Measurements from ENCODE around the gene MOB3B.

The MOB3B gene

GRCh38 chr9:27447031-27447683 is 82.5 kb downstream of the MOB3B start:
- DNase-seq (ENCODE audit: low spot score), result no peak

- no peak for DNase-seq (ENCODE audit: low spot score)
Observed at GRCh38 chr9:27445688-27446087, 83.9 kb downstream of the MOB3B start.

DNA sequence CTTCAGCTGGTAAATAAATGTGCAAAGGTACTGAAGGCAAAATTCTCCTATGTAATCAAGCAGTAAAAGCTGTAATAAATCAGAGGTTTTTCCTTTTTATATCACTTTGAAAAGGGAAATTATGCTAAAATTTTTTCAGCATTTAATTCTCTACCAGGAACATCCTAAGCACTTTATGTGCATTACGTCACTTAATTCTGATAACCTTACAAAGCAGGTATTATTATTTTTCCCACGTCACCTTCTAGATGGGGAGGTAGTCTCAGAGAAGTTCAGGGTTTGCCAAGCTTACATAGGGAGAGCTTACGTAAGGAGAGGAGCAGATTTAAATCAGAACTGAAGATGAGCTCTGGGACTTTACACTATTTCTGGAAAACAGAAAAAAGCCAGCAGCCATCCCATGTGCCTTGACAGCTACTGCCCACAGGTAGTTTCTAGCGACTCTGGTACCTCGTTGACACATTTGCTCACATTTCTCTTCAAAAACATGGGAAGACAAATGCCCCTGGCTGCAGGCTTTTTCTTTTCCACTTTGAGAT is 84.5 kb downstream of the MOB3B start:
- no peak for DNase-seq (ENCODE audit: low spot score)

DNA sequence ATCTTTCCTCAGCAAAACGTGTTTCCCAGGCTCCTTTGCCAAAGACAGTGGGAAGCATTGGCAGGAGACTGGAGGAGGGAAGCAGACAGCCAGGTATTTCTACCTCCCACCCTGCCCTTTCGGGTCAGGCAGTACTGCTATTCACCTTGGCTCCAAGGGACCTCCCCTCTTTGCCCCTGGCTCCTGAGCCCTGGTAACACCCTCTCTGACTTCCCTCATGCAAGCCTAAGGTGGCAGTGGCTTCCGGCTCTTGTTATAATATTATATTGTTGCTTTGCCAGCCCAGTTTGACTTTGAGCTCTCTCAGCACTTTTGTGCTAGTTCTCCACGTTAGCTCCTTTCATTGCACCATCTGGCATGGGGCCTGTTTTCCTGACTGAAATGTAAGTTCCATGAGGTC is 87.2 kb downstream of the MOB3B start:
- no peak for DNase-seq (ENCODE audit: low spot score)

DNA sequence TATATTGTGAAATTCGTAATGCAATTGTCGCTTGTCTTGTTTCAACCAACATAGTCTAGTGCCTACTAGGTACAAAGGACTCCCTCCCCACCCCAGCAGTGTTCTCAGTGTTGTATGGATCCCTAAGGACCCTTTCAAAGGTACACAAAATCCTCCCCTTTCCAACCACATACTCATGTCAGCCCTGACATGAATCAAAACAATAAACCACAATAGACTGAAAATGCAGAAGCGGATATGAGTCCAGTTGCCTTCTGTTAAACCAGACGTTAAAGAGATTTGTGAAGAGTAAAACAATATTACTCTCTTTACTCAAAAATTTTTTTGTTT is 87.9 kb downstream of the MOB3B start:
- DNase-seq (ENCODE audit: low spot score), result no peak

- DNase-seq (ENCODE audit: low spot score), result no peak
Observed at GRCh38 chr9:27440888-27441740, 88.5 kb downstream of the MOB3B start.

DNA sequence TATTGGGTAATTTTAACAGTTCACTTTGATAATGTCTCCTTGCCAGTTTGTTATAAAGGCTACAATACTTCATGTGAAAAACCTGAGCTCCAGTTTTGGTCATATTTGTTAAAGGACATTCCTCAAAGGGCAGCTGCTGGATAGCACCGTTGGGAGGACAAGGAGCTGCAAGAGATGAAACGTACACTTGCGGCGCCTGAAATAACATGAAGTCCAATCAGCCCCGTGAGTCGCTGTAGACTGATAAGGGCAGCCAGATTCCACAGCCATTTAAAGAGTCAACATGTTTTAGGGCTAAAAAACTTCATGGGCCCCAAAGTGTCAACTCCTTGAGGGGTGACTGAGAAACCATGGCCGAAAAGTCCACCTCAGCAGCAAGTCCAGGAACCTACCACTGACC is 91.1 kb downstream of the MOB3B start:
- DNase-seq (ENCODE audit: low spot score), result no peak

DNA sequence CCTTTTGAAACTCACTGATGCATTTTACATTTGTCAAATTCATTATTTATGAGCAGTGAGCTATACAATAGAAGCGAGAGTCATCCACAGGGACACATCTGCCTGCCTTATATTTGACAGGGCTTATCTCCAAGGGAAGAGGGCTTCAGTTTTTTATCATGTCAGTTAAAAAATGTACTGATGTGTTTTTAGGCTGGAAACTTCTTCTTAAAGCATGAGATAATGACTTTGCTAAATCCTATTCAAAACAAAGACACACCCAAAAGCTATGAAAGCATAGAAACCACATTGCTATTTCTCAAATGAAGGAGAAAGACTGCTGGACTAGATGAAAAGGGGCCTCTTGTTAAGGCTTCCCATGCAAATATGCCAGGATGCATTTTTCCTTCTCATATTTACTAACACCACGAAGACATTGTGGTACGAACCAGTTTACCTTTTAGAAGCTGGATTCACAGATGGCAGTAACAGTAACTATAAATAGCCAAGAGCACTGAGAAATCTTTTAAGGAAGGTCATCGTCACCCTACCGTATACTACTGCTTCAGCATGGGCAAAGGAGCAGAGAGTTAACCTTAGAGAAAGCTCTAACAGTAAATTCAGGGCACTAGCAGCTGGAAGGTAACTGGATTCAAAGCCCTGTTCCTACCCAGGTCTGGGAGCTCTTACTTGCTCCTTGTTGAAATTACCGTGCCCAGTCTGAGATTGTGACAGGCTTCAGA is 91.8 kb downstream of the MOB3B start:
- no peak for DNase-seq (ENCODE audit: low spot score)

DNA sequence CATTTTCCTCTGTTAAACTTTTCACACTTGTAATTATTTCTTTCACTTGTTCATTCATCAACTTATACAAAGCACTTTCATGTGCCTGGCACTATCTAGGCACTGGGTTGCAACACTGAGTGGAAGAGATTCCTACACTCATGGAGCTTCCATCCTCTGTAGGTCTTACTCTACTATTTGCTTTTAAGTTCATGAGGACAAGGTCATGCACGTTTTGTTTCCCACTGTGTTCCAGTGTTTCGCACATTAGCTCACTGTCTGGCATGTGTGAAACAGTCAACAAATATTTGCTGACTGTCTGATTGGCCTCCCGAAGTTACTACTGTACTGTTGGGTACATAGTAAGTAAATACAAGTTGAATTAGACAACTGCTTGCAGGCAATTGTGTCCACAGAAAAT is 93.4 kb downstream of the MOB3B start:
- no peak for DNase-seq (ENCODE audit: low spot score)

DNA sequence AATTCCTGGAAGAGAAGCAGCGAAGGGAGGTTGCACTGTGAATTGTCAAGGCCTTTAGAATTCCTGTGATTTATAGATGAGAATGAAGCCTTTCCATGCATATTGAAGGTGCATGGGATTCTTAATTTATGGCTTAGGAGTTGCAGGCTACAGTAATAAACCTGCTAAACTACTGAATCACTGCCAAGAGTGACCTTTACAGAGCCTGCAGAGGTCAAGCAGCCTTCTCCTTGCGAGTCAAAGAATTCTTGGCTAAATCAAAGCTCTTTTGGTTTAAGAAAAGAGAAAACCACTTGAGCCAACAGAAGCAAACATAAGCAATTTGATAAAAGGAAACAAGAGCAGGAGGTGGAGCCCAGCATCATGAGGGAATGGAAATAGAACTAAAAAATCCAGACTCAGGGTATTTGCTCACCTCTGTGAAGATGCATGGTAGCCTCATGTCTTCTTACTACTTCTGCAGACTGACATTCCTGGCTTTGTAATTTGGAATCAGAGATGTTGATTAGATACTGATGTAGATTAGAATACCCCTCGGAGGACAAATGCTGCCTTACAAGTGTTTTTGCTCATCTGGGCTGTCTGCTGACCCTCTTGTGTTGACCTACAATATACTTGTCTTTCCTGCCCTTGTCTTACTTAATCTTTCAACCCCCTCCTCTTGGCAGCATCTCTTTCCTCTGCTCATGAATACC is 95.8 kb downstream of the MOB3B start:
- DNase-seq (ENCODE audit: low spot score), result no peak

DNA sequence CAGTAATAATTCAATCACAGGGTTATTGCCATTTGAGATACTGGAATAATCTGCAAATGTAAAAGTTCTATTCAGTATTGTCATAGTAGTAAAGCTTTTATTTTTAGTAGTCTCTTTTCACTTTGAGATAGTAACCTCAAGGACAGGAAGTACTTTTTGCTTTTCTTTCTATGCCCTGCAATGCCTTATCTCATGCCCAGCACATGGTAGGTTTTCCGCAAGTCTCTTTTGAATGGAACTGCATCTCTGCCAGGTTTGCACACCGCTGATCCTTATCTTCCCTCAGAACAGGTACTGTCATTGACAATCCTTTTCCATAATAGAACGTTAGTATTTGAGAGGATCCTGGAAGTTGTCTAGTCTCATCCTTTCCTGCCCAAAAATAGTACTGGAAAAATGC is 97.3 kb downstream of the MOB3B start:
- no peak for DNase-seq (ENCODE audit: low spot score)

DNA sequence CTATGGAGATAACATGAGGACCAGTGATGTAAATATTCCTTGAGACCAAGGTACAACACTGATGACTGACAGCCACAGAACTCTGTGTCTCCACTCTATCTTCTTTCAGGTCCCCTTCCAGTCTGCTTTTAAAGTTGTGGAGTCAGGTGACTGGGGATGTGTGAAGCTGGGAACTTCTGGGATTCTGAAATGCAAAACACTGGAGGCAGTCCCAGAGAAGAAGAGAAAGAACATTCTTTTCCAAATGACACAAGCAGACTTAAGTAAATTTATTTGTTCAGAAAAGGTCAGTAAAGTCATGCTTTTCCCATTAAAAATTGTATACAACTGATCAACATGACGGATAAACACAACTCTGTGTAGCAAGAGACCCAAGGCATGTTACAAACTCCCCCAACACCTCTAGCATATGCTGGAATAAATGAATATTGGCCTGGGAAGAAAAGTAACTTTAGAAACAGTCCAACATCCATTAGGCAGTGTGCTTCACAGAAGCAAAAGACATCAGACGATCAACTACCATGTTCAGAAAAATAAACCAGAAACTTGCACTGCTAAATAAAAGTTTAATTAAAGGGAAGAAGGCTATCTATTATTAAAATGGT is 98.0 kb downstream of the MOB3B start:
- no peak for DNase-seq (ENCODE audit: low spot score)

DNA sequence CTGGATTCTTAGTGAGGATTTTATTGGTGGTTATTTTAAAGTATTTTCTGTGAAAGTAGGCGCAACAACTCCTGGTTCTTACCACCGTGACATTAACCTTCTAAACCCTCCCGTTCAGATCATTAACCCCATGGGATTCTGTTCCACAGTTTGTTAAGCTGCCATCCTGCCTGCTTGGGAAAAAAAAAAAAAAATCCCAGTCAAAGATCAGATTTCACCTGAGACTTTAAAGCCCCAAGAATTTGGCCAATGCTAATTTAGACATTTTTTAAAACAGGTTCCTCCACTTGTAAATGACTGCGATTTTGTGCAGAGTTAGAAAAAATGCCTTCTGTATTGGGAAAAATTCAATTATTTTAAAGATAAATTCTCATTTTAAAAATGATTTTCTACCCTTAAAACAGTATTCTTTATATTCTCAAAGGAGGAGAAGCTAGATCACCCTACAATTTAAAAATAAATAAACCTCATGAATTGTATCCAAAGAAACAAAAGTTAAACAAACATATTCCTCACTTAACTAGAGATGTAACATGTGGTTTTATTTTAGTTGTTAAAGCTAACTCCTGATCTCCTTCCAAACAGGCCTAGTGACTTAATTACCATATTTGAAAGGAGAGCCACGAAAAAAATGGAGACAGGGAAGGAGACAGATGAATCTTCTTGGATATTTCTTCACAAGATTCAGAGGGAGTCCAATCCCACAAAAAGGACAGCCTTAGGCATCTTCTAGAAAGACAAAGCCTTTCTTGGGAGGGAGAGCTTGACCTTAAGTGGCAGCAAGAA is 98.7 kb downstream of the MOB3B start:
- DNase-seq (ENCODE audit: low spot score), result no peak

DNA sequence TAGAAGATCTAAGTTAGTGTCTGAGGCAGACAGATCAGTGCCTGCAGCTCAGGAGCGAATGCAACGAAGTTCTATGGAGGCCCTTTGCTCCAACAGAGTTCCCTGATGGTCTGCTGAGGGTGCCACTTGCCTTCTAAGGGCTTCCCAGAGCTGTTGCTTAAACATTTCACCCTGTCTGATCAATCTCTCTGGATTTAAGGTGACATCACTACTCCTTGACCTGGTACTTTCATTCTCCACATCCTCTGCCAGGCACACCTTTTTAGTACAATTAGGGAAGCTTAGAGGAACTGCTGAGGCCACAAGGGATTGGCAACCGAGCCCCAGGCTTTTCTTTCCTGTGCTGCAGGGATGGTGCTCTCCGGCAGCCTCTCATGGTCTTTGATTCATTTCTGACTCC is 99.7 kb downstream of the MOB3B start:
- no peak for DNase-seq (ENCODE audit: low spot score)

DNA sequence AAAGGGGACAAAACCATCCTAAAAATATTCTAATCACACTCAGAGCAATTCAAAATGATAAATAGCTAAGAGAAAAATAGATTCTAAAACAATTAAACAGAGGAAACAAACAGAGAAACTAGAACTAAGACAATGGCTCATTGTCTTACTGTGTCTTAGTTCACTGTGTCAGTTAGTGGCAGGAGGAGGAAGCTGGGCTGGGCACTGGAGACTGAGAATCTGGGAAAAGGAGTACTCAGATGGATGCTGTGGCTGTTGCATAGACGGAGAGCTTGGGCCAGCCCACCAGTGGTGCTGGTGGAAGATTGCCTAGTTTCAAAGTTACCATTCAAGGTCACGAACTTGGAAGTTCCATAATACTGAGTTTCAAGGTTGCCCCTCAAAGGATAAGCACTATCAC is 100.2 kb downstream of the MOB3B start:
- no peak for DNase-seq (ENCODE audit: low spot score)

DNA sequence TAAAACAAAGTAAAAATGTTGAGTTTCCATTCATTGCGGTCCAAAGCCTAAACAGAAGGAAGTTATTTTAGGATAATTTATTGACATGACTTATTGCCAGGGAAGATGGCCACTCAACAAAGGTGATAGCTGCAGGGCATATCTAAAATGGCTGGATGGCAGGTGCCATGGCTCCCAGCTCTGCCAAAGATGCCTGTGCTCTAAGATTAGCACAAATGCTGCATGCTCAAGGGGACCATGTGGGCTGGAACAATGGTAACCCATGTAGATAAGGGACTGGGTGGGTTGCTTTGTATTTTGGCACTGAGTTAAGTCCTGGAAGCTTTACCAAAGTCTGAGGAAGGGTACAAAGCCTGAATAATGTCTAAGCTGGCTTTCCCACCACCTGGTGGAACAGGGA is 101.1 kb downstream of the MOB3B start:
- DNase-seq (ENCODE audit: low spot score), result no peak

DNA sequence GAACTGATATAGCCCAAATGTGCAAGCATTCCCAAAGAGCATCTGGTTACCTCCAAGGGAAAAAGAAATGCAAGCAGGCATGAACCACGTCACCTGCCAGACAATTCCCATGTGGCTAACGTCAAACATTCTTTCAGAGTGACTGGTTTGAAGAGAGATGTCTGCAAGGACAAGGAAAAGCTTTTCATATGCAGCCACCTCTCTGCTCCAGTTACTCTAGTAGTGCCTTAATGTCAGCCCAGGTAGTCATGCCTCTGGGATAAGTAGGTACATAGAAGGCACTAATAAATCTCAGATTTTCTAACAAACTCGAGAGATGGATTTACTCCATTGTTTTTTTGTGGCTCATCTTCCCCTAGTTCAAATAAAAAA is 102.4 kb downstream of the MOB3B start:
- no peak for DNase-seq (ENCODE audit: low spot score)

DNA sequence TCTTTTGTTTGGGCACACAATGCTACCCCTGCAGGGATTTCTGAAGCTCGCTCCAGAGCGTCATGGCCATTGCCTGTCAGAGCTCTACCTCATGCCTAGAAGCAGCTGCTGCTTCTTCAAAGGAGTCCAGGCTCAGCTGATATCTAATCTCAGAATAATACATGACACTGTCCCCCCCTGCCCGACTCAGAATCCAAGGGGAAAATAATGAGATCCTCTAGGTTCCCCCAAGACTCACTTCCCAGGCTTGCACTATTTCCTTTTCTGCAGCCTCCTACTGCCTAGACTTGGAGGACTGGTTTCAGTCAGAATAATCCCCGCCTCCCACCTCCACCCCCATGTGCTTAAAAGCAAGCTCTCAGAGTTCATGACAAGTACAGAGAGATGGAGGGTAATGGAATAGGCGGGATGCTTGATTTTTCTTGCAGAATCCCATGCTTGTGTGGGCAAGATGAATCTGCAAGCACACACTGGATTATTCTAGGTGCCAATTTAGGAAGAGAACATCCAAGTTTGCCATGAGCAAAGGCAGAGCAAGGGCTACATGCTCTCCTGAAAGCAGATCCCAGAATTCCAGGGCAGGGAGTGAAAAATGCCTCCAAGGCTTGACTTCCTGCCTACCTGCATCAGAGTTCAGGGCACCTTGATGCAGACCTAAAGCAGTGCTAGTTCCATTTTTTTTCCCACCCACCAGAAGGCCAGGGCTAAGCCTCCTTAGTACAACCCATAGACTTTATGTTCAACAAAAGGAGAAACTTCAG is 102.9 kb downstream of the MOB3B start:
- DNase-seq (ENCODE audit: low spot score), result no peak

DNA sequence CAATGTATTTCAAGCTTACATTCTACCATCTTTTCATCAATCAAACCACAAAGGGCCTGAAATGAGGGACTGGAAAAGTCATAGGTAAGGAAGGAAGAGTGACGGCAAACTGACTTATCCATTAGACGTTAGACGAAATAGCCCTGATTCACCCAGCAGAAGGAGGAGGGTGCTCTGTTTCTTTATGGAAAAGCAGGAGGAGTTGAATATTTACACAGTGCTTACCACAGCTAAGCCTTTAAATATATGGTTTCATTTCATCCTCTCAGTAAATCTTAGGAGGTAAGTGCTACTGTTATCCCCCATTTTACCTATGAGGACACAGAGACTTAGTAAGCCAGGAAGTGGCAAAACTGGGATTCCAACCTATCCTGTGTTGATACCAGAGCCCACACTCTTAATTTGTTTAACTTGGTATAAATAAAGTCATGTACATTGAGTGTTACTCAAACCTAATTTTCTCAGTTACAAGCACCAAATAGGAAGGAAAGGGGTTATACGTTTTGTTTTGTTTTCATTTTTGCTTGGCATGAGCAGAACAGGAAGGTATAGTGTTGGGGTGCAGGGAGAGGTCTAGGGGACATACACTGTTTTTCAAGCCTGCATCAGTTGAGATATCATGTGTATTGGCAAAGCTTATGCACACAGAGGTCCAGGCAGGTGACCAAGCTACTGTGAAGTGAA is 103.6 kb downstream of the MOB3B start:
- DNase-seq (ENCODE audit: low spot score), result no peak

Measured in AG08395 (cell line).